ENCODE measurements around the gene MPPE1.
"Not testable (repeated sequence)": the region's sequence is repeated elsewhere in the genome, so short reads cannot be mapped to it uniquely, and the experiment has no call there.

The MPPE1 gene

DNA sequence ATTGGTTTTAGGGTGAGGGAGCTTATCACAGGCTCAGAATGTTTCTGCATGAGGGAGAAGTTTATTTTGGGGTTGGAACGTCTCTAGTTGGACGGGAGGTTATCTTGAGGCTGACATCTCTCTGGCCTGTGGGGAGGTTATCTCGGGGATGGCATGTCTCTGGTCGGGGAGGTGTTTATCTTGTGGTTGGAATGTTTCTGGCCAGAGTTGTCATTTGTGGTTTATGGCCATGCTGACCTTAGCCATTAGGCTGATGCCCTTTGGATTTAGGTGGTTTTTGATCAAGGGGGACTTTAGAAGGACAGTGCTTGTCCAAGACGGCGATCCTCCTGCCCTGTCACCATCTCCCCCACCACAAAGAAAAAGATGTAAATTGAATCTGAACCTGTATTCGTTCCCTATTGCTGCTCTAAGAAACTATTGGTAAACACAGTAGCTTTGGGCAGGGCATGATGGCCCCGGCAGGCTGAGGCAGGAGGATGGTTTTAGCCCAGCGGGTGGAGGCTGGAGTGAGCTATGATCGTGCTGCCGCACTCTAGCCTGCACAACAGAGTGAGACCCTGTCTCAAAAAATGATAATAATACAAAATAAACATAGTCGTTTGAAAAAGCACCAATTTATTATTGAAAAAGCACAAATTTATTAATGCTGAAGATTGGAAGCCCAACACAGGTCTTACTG, 17.8 kb upstream of the MPPE1 start:
- no peak for DNase-seq

DNA sequence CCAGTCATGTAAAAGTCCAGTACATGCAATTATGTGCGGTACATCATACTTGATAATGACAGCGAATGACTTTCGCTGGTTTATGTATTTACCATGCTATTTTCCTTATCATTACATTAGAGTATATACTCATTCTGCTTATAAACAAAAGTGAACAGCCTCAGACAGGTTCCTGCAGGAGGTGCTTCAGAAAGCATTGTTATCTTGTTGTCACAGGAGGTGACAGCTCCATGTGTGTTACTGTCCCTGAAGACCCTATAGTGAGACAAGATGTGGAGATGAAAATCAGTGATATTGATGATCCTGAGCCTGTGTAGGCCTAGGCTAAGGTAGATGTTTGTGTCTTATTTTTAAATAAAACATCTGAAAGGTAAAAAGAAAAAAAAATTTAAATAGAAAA, 15.3 kb upstream of the MPPE1 start:
- DNase-seq, result no peak

DNA sequence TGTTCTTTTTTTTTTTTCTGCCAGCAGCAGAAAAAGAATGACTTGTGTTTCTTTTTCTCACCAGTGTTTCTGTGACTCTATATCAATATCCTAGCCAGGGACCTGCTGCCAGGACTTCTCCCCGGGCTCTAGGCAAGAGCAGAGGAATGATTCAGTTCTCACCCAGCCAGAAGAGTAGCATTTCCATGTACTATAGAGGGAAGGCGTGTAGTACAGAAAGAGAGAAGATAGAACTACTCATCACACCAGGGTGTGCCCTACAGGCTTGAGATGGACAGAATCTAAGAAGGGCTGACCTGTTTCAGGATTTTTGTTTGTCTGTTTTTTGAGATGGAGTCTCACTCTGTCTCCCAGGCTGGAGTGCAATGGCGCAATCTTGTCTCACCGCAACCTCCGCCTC, 11.4 kb upstream of the MPPE1 start:
- DNase-seq, result not testable (repeated sequence)

GRCh38 chr18:11916880-11917279, 8.8 kb upstream of the MPPE1 start:
- peak; percentile 65 to 83 (median 71) for DNase-seq

DNA sequence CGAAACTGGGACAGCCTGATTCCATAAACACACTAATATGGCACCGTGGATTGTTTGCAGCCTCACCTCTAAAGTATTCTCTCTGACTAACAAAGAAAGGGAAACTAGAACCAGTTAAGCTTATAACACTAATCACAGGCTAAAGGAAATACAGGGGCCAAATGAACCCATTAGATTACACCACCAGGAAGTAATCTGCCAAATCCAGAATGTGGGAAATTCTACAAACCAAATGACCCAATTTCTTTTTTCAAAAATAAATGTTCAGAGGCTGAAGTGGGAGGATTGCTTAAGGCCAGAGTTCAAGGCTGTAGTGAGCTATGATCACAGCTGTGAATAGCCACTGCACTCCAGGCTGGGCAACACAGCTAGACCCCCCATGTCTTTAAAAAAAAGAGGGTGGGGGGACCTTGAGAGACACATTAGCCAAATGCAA, 1.5 kb upstream of the MPPE1 start:
- peak; percentile 49 to 80 (median 64) for DNase-seq

GRCh38 chr18:11909061-11909455, 941 bp upstream of the MPPE1 start:
- DNase-seq, result no peak

DNA sequence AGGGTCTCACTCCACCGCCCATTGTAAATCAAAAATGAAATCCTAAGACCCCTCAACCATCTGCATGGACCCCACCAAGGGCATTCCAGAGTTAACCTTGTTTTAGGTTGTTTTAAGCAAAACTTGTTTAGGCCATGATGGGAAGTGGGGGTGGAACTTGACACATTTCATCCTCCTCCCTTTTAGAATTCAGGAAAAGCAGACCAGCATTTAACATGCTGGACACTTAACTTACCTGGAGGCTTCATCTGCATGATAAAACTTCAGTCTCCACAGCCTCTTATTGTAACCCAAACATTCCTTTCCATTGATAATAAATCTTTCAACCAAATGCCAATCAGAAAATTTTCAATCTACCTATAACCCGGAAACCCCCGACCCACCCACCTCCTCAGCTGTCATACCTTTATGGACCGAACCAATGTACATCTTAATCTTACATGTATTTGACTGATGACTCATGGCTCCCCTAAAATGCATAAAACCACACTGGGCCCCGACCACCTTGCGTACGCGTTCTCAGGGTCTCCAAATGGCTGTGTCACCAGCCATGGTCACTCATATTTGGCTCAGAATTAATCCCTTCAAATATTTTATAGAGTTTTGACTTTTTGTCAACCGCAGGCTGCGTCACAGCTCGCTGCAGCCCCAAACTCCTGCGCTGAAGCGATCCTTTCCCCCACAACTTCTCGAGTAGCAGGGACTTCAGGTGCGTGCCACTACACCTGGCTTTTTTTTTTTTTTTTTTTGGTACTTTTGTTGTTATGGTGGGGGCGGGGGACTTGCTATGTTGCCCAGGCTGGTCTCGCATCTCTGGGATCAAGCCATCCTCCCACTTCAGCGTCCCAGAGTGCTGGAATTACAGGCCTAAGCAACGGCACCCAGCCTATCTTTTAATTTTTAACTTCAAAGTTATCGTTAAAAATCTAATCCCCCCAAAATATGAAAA, 917 bp downstream of the MPPE1 start:
- peak in 1 of 4 experiments; percentile 20 for DNase-seq

- DNase-seq, result no peak
Measured at GRCh38 chr18:11906176-11906575, 1.9 kb downstream of the MPPE1 start.

DNA sequence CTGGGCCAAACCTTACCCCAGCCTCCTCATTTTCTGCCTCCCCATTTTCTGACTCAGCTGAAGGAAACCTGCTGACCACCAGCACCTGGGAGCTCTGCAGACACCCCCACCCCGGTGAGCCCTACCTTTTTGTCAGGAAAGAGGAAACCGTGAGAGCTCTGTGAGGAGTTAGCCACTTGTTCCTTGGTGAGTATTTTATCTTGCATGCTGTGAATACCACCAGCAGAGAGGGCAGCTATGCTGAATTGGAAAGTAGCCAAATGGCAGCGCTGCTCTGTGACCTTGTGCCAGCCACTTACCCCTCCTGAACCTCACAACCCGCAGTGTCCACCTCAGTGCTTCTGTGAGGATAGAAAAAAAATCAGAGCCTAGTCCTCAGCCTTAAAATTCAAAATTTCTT, 2.5 kb downstream of the MPPE1 start:
- DNase-seq, result no peak

GRCh38 chr18:11902522-11903292, 5.4 kb downstream of the MPPE1 start:
- DNase-seq, result no peak

GRCh38 chr18:11901826-11902438, 6.2 kb downstream of the MPPE1 start:
- no peak for DNase-seq

DNA sequence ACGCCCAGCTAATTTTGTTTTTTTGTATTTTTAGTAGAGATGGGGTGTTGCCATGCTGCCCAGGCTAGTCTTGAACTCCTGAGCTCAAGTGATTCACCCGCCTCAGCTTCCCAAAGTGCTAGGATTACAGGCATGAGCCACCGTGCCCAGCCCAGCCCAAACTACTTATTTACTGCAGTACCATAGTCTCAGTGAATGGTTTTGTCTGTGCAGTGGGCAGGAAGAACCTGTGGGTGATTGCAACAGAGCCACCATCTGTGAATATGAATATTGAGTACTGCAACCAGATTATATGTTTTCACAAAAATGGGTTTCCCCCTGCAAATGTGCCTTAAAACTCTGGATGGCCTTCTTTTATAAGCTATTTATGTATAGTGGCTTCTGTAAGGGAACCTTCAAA, 9.1 kb downstream of the MPPE1 start:
- DNase-seq, result no peak

DNA sequence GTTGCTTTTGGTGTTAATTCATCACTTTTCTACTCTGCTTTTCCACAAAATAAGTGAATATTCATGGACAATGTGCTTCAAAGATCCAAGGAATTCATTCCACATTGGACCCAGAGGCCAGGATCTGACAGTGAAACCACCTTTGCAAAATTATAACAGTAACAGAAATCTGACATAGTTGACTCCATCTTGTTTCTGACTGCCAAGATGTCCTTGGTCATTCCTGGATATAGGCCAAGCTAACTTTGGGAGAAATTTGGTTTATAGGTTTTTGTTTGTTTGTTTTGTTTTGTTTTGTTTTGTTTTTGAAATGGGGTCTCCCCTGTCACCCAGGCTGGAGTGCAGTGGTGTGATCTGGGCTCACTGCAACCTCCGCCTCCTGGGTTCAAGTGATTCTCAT, 10.3 kb downstream of the MPPE1 start:
- no peak for DNase-seq

DNA sequence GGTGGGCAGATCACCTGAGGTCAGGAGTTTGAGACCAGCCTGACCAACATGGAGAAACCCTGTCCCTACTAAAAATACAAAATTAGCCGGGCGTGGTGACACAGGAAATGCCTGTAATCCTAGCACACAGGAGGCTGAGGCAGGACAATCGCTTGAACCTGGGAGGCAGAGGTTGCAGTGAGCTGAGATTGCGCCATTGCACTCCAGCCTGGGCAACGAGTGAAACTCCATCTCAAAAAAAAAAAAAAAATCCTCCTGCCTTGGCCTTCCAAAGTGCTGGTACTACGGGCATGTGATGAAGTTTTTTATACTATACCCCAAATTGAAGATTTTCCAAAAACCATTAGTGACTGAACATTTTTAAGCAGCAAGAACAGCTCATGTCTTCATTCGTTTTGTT, 15.7 kb downstream of the MPPE1 start:
- not testable (repeated sequence) for DNase-seq

DNA sequence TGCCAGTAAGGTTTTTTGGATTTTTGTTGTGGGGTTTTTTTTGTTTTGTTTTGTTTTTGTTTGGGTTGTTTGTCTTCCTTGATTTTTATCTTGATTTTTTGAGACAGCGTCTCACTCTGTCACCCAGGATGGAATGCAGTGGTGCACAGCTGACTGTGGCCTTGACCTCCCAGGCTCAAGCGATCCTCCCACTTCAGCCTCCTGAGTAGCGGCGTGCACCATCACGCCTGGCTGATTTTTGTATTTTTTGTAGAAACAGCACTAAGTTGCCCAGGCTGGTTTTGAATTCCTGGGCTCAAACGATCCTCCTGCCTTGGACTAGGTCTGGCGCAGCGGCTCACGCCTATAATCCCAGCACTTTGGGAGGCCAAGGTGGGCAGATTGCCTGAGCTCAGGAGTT, 16.4 kb downstream of the MPPE1 start:
- DNase-seq, result no peak

DNA sequence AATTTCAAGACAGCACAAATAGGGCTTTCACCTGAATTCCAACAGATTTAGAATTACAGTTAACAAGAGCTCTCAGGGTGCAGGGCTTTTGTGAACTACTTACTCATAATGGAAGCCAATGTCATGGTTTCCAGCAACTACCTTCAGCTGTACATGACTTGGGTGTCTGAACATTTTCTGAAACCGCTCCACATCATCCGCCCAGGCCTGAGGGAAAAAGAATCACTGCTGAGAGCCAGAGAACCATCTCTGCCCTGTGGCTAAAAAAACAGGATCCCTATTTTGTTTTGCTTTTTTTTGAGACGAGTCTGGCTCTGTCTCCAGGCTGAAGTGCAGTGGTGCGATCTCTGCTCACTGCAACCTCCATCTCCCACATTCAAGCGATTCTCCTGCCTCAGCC, 18.8 kb downstream of the MPPE1 start:
- no peak for DNase-seq

- DNase-seq, result no peak
Measured at GRCh38 chr18:11888726-11889125, 19.4 kb downstream of the MPPE1 start.

- no peak for DNase-seq
Measured at GRCh38 chr18:11887328-11888128, 20.6 kb downstream of the MPPE1 start.

DNA sequence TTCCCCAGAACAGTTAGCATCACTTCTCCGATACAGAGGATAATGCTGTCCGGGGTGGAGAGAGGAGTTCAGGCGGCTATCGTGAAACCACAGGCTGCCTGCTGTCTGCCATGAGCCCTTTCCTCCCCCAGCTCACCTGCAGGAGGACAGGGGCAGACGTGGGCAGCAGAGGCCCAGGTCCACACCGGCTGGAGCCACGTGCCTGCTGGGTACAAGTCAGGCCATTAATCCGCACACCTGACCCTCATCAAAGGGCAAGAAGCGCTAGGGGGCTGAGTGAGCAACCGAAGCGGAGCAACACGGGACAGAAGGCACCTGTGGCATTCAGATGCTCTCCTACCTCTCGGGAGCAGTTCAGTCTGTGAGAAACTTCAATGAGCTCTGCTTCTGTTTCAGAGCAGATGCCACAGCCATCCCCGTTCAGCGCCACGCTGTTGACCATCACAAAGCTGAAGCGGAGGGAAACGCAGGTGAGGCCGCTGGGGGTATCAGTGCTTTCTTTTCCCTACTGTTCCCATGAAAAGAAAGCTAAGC, 21.5 kb downstream of the MPPE1 start:
- DNase-seq, result no peak

- peak; percentile 79 to 89 (median 84) for DNase-seq
Measured at GRCh38 chr18:11885278-11885947, 22.7 kb downstream of the MPPE1 start.
